B cell (primary cell): Measurements from ENCODE around the gene WBP1. TPM values are rescaled to one million over a fixed set of nuclear protein-coding genes. Genes with fewer than 3 reads are reported as not detected.
A peak's percentile ranks its signal among the peaks of the same experiment; 100 is the strongest.

Source experiments
- ATAC-seq: fragments of 200-7000 bp; cut with Tn5 transposase; one replicate; pipeline ENCODE4 v1.10.0; 2021; ENCODE audit warnings: low read depth, mild to moderate bottlenecking, moderate number of reproducible peaks, moderate library complexity
- CTCF ChIA-PET: fragments of 350-600 bp; sonication (Branson Sonifier 250); formaldehyde crosslinking; loops from one replicate; lab custom pipeline; 2021; ENCODE audit warnings: antibody characterized with exemption, inconsistent platforms; lab: Charles Lee
- POLR2A ChIA-PET: fragments of 350-600 bp; sonication (Branson Sonifier 250); formaldehyde crosslinking; loops from one replicate; lab custom pipeline; 2021; ENCODE audit warnings: antibody characterized with exemption; lab: Charles Lee
- DNase-seq: peaks from one replicate; pipeline ENCODE4 v3.0.0; 2013
- H2AFZ ChIP-seq: 2 replicates; pipeline ENCODE4 v1.6.1; 2012; ENCODE audit warnings: mild to moderate bottlenecking, low read depth, low read length; ENCODE audit not compliant: insufficient read depth, poor library complexity, severe bottlenecking
- H3K27ac ChIP-seq, 2 donors: 1 replicate in 1 of 2; 2 replicates in 1 of 2; pipeline ENCODE4 v1.5.1; 2012 to 2013; ENCODE audit warnings: low read length in 2 of 2, mild to moderate bottlenecking in 2 of 2, moderate library complexity in 1 of 2
- H3K27me3 ChIP-seq, 4 experiments: fragments of 200-600 bp in 1 of 4; sonication (generic) in 1 of 4; replicated peaks in 1 of 4; 1 replicate in 2 of 4; 2 replicates in 2 of 4; pipeline versions ENCODE4 v1.6.1 to v1.7.0; 2013 to 2016; ENCODE audit warnings: low read length in 3 of 4, mild to moderate bottlenecking in 2 of 4, mixed read lengths in 1 of 4, moderate library complexity in 1 of 4; ENCODE audit not compliant: insufficient read depth in 4 of 4, control insufficient read depth in 3 of 4; ENCODE audit errors: control extremely low read depth in 1 of 4
- H3K36me3 ChIP-seq, 2 experiments: replicated peaks in 1 of 2; 1 replicate in 1 of 2; 2 replicates in 1 of 2; pipeline versions ENCODE4 v1.6.1 to v1.7.1; 2013; ENCODE audit warnings: low read length in 1 of 2; ENCODE audit not compliant: insufficient read depth in 2 of 2, control insufficient read depth in 1 of 2; ENCODE audit errors: control extremely low read depth in 1 of 2, extremely low read depth in 1 of 2
- H3K4me1 ChIP-seq, 2 donors: fragments of 200-600 bp in 1 of 2; sonication (generic) in 1 of 2; 1 replicate in 1 of 2; 2 replicates in 1 of 2; pipeline versions ENCODE4 v1.5.1 to v1.6.1; 2013 to 2017; ENCODE audit warnings: low read length in 2 of 2; ENCODE audit not compliant: control insufficient read depth in 2 of 2, insufficient read depth in 2 of 2
- H3K4me2 ChIP-seq: replicated peaks from 2 replicates; pipeline ENCODE3; 2012; ENCODE audit warnings: mild to moderate bottlenecking, low read depth, low read length; ENCODE audit not compliant: poor library complexity, severe bottlenecking
- H3K4me3 ChIP-seq, 5 experiments: fragments of 200-600 bp in 1 of 5; sonication (generic) in 1 of 5; 1 replicate in 3 of 5; 2 replicates in 2 of 5; pipeline versions ENCODE4 v1.5.1 to v1.7.0; 2011 to 2016; ENCODE audit warnings: low read length in 4 of 5, mild to moderate bottlenecking in 4 of 5, low read depth in 2 of 5, control low read depth in 1 of 5, moderate library complexity in 1 of 5; ENCODE audit not compliant: insufficient read depth in 1 of 5; ENCODE audit errors: control extremely low read depth in 1 of 5, extremely low read depth in 1 of 5
- H3K79me2 ChIP-seq: fragments of 200-600 bp; sonication (generic); one replicate; pipeline ENCODE4 v1.6.0; 2016; ENCODE audit warnings: low read length; ENCODE audit not compliant: control insufficient read depth, insufficient read depth
- H3K9ac ChIP-seq: fragments of 200-600 bp; sonication (generic); 2 replicates; pipeline ENCODE4 v1.6.1; 2017; ENCODE audit warnings: mild to moderate bottlenecking, low read length, moderate library complexity
- H3K9me3 ChIP-seq, 3 donors: one replicate each; pipeline versions ENCODE4 v1.6.1 to v1.7.1; 2013; ENCODE audit warnings: low read length in 2 of 3; ENCODE audit not compliant: control insufficient read depth in 2 of 3, insufficient read depth in 1 of 3; ENCODE audit errors: control extremely low read depth in 1 of 3
- H4K20me1 ChIP-seq: 2 replicates; pipeline ENCODE4 v1.6.0; 2012; ENCODE audit warnings: mild to moderate bottlenecking, low read length; ENCODE audit not compliant: insufficient read depth, control insufficient read depth, poor library complexity, severe bottlenecking
- H3K27ac Mint-ChIP-seq: one replicate; pipeline ENCODE4 v1.8.0; 2021; ENCODE audit warnings: mixed read lengths
- H3K27me3 Mint-ChIP-seq: one replicate; pipeline ENCODE4 v1.8.0; 2021; ENCODE audit warnings: mixed read lengths
- H3K4me1 Mint-ChIP-seq: one replicate; pipeline ENCODE4 v1.8.0; 2021; ENCODE audit warnings: mixed read lengths
- H3K4me3 Mint-ChIP-seq: one replicate; pipeline ENCODE4 v1.8.0; 2021; ENCODE audit warnings: mixed read lengths
- H3K9me3 Mint-ChIP-seq: one replicate; pipeline ENCODE4 v1.8.0; 2022; ENCODE audit warnings: mixed read lengths; ENCODE audit not compliant: insufficient read depth
- CTCF ChIP-seq: fragments of 200-600 bp; IDR thresholded peaks from one replicate; pipeline ENCODE4 v1.8.0; 2022; ENCODE audit warnings: antibody characterized with exemption, mild to moderate bottlenecking
- EZH2 ChIP-seq: IDR thresholded peaks from 2 replicates; pipeline ENCODE4 v1.6.1; 2012; ENCODE audit warnings: borderline replicate concordance, low read depth, mild to moderate bottlenecking, moderate library complexity, low read length; ENCODE audit not compliant: insufficient read depth, poor library complexity, severe bottlenecking
- WGBS: methylation state at CpG from one replicate; pipeline ENCODE4 v1.1.5; 2013; ENCODE audit warnings: missing lambda C conversion rate; ENCODE audit not compliant: insufficient coverage; 5-methylcytosine and 5-hydroxymethylcytosine counted together
- intact Hi-C: fragments of 100-400 bp; cut with micrococcal nuclease; formaldehyde crosslinking; loops from one replicate; pipeline ENCODE4 v1.10.0; 2022
- polyA plus RNA-seq: library from polyadenylated mRNA; depleted of rRNA; stranded (reverse); fragments of >200 nt; gene quantifications from 2 replicates; pipeline ENCODE4 v1.2.3, GENCODE V29; 2012
- total RNA-seq, 2 donors: library from RNA; stranded (reverse); fragments of 120-200 nt in 1 of 2; gene quantifications; 1 replicate in 1 of 2; 2 replicates in 1 of 2; pipeline versions ENCODE4 v1.2.3 to v1.2.4, GENCODE V29; 2013 to 2022

WBP1 gene
- total and polyA plus RNA-seq, 2 donors (not counting 1 experiment from before 2014, with no cell fraction given) = 98.4 to 207 TPM

- ATAC-seq = no peak
- H3K4me2 ChIP-seq = peak overlapping the region; percentile 95
- no peak overlapping the region for H3K9ac ChIP-seq
- peak overlapping the region in 2 of 5 experiments; percentile 33 to 55 for H3K4me3 ChIP-seq
- peaks cover 48% of the 10 kb centered on the region for H3K4me1 Mint-ChIP-seq
- H3K27ac ChIP-seq = no peak overlapping the region
- H4K20me1 ChIP-seq = no peaks in the 10 kb centered on the region
- H3K4me1 ChIP-seq = peaks cover 36 to 46% of the 10 kb centered on the region in 2 donors
- H3K9me3 ChIP-seq = peaks cover 0 to 9% (median 0%) of the 10 kb centered on the region in 3 donors
- no peaks in the 10 kb centered on the region for H3K36me3 ChIP-seq
- H3K27ac Mint-ChIP-seq = no peak overlapping the region
- H3K9me3 Mint-ChIP-seq = no peaks in the 10 kb centered on the region
- POLR2A ChIA-PET = interaction anchor here (1.4 kb wide), 1 partner anchor 19 kb away, joined by 7 read pairs; the partner anchor contains the start of gene WBP1
- no peak for DNase-seq
- H3K27me3 Mint-ChIP-seq = peaks cover 14% of the 10 kb centered on the region
- no peaks in the 10 kb centered on the region for H3K79me2 ChIP-seq
- intact Hi-C loops = no loop called here
- H3K27me3 ChIP-seq = peaks cover 0 to 39% (median 12%) of the 10 kb centered on the region in 4 experiments
- CTCF ChIA-PET = interaction anchor here (0.9 to 1.3 kb wide), 3 partner anchors 14 to 48 kb away, joined by 3 read pairs; no protein-coding TSS in a partner anchor
- H3K4me3 Mint-ChIP-seq = peak overlapping the region; percentile 83
- H2AFZ ChIP-seq = peak overlapping the region; percentile 72
- whole genome bisulfite sequencing = 44% methylated on average over 3 of the region's 3 CpGs
- TF ChIP-seq CTCF (no peak), EZH2 (no peak)
Observed at GRCh38 chr2:74439373-74439772, 18.9 kb upstream of the WBP1 start.

GRCh38 chr2:74439803-74440377 lies 18.3 kb upstream of the WBP1 start:
- peak overlapping the region; percentile 67 for H3K27ac Mint-ChIP-seq
- Histone ChIP-seq H3K4me2 (peak overlapping the region; percentile 95), H3K27me3 (peaks cover 0 to 43% (median 13%) of the 10 kb centered on the region in 4 experiments), H3K36me3 (no peaks in the 10 kb centered on the region), H3K27ac (no peak overlapping the region), H3K4me3 (peak overlapping the region; percentile 14 to 55 (median 49)), H3K9ac (peak overlapping the region; percentile 60), H3K9me3 (peaks cover 0 to 9% (median 0%) of the 10 kb centered on the region in 3 donors), H3K79me2 (no peaks in the 10 kb centered on the region), H2AFZ (peak overlapping the region; percentile 72), H3K4me1 (peaks cover 36 to 46% of the 10 kb centered on the region in 2 donors), H4K20me1 (no peaks in the 10 kb centered on the region)
- H3K4me1 Mint-ChIP-seq = peaks cover 48% of the 10 kb centered on the region
- DNase-seq (no peak), ATAC-seq (no peak)
- TF ChIP-seq EZH2 (no peak), CTCF (no peak)
- ChIA-PET CTCF (interaction anchor here (0.7 to 1.3 kb wide), 8 partner anchors 13 to 92 kb away, joined by 3 to 7 read pairs (median 3); no protein-coding TSS in a partner anchor), POLR2A (interaction anchor here (0.5 to 1.4 kb wide), 4 partner anchors 15 to 258 kb away, joined by 3 to 7 read pairs (median 4); partner anchors contain the start of genes C2orf81, INO80B, WBP1 and WDR54)
- WGBS = 33% methylated on average over 13 of the region's 14 CpGs
- H3K9me3 Mint-ChIP-seq = no peaks in the 10 kb centered on the region
- peak overlapping the region; percentile 83 for H3K4me3 Mint-ChIP-seq
- H3K27me3 Mint-ChIP-seq = peaks cover 16% of the 10 kb centered on the region
- intact Hi-C loops = loop anchor here (1.0 kb wide), 2 partner anchors 14 to 19 kb away; partner anchors contain the start of genes C2orf81 and WDR54
